Stimulated activated CD8-positive, alpha-beta memory T cell treated with anti-CD3 and anti-CD28 coated beads, Interleukin-4, amount 100 ng/mL, for 1 hour (primary cell): ENCODE data around the gene MYT1.

Experiments
- DNase-seq, 2 donors: peaks; one replicate each; pipeline ENCODE4 v3.0.0-alpha.2; 2020; ENCODE audit warnings: low read depth in 2 of 2, low spot score in 1 of 2

The MYT1 gene

DNA sequence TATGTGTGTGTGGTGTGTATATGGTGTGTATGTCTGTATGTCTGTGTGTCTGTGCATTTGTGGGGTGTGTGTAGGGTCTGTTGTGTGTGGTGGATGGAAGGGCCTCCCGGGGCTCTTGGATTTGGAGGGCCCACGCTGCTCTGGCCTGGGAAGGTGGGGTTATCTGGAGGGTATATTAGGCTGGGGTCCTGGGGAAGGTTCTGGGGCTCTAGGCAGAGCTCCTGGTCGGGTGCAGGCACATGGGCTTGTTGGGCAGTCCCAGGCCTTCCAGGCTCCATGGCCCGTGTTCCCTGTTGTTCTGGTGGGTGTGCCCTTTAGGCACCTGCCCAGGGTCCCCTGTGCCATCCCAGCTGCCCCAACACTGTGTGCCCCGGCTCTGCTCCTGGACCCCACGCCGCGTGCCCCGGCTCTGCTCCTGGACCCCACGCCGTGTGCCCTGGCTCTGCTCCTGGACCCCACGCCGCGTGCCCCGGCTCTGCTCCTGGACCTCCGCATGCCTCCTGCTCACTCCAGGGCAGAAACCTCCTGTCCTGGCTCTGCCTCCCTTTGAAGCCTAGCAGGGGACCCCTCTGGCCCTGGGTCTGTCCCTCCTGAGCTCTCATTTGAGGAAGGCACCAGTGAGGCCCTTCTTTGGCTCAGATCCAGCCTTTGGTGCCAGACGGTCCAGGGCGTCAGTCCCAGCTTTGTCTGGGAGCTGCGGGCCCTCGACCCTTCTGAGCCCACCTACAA lies 10.2 kb upstream of the MYT1 start:
- DNase-seq: no peak

DNA sequence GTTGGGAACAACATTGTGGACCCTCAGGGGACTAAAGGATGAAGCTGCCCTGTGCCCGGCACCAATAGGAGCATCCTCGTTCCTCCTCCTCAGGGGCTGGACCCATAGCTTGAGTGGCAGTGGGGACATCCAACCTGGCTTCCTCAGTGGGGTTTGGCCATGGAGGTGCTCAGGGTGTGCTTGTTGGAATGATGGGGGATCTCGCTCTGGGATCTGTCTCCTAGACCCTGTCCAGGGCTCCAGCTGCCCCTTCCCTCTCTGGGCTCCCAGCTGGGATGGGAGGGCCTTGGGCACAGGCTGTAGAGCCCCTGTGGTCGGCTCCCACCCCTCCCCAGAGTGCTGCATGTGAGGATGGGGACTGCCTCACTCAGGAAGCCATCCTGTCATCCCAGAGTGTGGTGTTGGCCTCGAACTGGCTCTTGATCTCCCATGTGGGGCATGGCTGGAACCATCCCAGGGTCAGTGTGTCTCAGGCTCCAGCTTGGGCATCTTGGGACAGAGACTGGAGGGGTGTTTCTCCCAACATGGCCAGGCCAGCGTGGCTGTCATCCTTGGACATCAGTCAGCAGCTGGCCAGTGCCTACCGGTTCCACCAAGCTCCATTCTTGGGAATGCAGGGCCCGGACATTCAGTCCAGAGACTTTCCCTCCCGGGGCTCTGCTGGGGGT lies 9.5 kb upstream of the MYT1 start:
- DNase-seq: no peak

DNA sequence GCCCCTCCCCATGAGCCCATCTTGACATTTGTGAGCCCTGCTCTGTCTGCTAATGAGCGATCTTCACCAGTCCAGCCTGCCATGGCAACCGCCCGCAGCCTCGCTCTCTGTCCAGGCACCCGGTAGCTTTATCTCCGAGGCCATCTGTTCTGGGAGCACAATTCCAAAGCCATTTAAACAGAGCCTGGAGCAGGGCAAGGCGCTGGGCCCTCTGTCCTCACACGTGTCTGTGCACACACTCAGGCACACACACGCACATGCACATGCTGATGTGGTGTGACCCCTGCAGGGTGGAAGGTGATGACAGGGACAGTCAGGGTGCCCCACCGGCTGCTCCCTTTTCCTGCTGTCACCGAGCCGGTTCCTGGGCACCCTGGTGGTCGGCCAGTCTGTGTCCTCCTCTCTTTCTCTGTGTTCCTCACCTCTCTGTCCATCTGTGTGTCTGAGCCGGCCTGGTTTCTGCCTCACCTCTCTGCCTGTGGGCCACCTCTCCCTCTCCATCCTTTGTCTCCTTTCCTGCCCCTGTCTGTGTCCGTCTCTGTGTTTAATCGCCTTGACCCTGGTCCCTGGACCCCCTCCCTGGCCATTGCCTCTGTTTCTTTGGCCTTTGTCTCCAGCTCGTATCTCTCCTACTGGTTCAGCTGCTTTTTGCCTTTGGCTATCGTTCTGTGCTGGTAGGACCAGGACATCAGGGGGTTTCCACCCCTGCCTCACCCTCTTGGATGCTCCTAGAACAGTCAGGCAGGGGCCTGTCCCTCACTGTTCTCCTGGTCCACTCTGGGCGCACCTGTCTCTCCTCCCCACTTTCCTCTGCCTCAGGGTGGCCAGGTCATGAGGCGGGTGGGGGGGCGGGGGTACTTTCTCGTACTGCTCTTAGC lies 8.8 kb upstream of the MYT1 start:
- DNase-seq: no peak

DNA sequence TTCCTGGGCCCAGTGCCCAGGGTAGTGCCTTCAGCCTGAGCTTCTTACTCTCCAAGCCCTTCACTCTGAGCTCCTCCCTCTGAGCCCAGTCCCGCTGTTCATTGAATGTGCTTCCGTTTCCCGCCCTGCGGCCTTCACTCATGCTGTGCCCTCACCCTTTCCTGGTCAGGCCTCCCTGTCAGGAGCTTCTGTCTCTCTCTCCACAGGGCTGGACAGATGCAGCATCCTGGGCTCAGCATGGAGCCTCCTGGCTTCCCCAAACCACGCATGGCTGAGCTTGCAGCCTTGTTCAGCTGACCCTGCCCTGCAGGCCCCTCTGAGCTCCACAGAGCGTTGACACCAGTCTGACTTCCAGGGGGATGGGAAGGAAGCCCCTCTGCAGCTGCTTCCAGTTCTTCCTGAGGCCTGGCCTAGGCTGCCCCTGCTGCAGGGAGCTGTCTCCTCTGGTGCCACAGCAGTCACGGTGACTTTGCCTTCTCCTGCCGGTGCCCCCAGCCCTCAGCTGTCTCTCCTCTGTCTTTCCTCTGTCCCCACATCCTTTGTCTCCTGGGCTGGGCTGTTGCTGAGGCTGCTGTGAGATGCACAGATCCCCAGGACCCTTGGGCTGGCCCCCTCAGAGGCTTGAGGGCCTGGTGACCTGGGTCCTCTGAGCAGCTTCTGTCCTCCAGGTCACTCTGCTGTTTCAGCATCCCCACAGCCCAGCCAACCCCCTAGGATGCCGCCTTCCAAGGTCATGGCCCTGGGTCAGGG lies 7.9 kb upstream of the MYT1 start:
- DNase-seq: no peak

DNA sequence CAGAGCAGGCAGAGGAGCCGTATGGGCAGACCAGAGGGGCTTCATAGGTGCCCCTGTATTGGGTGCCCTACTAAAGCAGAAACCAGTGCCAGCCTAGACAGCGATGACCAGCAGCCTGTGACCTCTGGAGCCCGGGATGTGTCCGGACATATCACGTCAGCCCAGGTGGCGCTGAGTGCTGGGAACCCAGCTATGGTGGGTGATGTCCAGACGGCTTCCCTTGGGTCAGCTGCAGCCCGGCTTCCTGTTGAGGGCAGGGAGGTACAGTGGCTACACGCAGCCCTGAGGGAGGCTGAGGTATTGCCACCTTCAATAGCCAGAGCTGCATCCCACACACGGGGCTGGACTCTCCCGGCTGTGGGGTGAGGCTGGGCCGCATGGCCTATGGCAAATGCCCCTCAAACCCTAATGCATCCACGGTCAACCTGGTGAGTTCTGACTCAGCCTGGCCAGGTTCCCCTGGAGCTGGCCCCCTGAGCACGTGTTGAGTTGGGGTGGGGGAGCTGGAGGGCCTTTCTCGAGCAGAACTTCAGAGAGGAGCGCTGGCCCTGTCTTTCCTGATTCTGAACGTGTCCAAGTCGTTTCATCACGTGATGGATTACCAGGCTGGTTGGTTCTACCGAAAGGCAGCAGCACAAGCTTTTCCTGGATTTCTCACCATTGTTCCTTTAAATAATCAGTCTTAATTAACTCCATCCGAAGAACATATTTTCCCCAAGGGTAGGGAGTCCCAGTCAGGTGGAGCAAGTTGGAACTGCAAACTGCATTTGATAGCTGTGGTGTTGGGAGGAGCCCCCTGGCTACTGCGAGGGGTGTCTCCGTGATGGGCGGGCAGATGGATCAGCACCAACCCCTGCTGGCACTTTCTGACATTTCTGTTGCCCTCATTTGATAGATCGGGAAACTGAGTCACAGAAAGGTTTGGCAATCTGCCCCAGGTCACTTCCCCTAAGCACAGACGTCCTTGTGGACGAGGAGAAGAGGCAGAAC lies 7.1 kb upstream of the MYT1 start:
- no peak for DNase-seq

DNA sequence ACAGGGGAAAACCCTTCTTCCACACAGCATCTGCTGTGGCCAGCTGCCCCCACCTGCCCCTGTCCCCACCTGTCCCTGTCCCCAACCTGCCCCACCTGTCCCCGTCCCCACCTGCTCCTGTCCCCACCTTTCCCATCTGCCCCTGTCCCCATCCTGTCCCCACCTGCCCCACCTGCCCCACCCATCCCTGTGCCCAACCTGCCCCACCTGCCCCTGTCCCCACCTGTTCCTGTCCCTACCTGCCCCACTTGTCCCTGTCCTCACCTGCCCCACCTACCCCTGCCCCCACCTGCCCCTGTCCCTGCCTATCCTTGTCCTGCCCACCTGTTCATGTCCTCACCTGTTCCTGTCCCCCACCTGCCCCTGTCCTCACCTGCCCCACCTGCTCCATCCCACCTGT lies 6.4 kb upstream of the MYT1 start:
- DNase-seq: no peak

DNA sequence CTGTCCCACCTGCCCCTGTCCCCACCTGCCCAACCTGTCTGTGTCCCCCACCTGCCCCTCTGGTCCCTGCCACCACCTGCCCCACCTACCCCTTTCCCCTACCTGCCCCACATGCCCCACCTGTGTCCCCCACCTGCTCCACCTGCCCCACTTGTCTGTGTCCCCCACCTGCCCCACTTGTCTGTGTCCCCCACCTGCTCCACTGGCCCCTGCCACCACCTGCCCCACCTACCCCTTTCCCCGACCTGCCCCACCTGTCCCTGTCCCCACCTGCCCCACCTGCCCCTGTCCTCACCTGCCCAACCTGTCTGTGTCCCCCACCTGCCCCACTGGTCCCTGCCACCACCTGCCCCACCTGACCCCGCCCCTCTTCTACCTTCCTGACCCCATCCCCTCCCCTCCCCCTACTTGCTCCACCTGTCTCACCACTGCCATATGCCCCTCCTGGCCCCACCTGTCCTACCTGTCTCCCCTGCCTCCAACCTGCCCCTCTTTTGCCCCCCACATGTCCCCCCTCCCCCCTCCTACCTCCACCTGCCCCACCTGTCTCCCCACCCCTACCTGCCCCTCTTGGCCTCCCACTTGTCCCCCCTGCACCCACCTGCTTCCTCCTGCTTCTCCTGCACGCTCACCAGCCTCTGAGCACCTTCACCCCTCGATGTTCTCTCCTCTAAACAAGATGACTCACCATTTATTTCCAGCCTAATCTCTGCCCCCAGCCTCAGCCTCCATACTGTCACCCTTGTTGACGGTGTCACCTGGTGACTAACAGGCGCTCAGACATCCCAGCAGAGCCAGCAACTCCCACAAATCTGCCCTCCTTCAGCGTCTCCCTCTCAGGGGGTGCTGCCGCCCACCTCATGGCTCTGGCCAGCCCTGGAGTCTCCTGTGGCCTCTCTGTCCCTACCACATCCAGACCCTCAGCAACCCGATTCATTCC lies 5.6 kb upstream of the MYT1 start:
- no peak for DNase-seq

DNA sequence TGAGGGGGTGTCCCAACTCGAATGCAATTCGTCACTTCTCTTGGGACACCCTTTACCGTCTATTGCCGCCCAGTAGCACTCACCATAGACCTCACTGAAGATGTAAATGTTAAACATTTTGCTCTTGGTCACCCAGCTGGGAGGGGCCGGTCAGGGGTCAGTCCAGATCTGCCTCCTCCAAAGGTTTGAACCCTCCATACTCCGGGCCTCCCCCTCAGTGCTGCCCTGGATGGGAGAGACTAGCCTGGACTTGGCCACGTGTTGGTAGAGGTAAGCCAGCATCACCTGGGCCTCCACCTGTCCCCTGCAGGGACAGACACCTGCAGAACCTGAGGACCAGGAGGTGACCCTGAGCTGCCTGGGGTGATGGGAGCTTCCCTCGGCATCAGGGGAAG lies 5.0 kb upstream of the MYT1 start:
- no peak for DNase-seq

DNA sequence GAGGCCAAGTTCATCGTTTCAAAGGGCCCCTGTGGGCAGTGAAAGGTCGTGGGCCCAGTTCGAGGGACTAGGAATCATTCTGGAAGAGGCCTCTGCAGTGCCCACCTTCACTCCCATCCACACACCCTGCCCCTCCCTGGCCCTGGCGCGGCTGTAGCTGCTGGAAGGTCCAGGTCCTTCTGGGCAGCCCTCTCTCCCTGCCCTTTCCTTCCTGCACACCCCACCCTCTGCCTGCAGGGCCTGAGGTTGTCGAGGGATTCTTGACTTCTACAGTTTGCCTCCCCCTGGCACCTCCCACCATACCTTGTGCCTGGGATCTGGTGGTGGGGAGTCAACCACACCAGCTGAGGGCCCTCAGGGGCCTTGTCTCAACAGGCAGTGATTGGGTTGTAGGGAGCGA lies 4.5 kb upstream of the MYT1 start:
- DNase-seq: no peak

DNA sequence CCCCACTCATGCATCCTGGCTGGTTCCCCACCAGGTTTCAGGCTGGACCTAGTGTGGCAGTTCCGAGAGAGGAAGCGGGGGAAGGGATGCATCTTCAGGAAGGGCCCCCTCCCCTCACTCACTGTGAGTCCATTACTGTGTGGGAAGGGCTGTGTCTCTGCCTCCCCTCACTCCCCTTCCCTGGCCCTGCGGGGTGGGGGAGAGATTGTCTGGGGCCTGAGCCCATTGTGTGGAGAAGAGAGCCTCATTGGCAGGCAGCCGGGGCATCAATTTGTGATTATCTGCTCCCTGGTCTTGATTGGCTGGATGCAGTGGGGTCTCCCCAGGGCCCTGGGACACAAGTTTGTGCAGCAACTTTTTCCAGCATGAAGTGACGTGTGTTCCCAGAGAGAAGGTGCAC lies 4.1 kb upstream of the MYT1 start:
- no peak for DNase-seq

DNA sequence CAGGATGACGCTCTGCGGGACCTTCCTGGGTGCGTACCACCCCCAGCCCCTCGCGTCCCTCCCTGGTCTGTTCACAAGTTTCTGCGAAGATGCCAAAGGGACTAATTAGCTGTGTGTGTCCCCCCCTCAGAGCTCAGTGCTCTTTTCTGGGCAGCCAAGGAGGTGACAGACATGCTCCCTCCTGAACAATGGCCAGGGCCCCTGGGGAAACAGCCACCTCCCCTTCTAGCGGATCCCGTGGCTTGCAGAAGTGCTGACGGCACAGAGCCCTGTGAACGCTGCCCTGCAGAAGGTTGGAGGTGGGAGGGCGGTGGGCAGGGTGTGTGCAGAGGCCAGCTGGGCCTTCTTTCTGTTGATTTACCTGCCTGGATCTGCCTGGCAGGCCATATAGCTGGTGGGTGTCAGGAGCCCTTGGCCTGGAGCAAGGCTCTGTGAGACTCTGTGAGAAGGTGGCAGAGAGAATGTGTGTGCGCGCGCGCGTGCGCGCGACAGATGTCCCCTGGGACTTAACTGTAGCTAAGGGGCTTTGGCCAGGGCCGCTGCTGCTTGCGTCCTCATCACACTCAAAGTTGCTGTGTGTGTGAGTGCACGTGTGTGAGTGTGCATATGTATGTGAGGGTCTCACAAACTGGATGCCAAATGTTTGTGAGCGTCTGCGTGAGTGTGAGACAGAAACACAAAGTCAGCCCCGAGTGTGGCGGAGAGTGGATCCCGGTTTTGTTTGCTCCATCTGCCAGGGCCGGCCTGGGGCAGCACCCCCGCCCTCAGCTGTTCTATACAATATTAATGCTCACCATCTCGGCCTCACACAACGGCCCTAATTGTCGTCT lies 3.5 kb upstream of the MYT1 start:
- DNase-seq: no peak

DNA sequence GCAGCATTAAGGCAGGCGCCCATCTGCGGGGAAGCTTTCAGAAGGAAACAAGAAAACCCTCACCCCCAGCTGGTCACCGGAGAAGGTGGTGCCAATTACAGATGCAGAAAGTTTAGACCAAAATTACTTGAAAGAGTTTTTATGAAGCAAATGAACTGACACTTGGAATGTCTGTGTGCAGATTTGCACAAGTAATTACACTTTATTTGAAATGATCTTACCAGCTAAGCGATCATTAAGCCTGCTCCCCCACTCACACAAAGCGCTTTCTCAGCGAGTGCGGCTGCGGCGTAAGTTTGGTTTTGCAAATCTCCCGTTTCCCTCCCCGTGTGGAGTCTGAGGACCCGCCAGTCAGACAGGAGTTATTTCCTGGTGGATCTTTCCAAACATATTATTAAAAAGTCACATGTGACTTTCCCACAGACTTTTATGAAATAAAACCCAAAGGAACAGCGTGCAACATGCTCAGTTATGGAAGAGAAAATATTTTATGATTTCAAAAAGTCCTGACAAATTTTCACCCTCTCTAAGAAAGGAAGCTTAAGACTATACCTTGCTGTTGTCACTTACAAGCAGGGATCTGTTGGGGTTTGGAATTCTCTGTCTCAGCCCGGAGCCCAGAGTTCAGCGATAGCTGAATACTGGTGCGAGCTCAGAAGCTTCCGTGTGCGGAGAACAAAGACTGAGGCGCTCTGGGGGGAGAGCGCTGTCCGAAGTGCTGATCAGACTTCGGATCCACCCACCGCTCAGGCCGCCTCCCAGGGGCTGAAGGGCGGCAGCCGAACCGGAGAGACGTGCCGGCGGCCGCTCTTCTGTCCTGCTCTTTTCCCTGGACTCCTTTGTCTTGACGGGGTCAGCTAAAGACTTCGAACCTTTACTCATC lies 2.7 kb upstream of the MYT1 start:
- no peak for DNase-seq

DNA sequence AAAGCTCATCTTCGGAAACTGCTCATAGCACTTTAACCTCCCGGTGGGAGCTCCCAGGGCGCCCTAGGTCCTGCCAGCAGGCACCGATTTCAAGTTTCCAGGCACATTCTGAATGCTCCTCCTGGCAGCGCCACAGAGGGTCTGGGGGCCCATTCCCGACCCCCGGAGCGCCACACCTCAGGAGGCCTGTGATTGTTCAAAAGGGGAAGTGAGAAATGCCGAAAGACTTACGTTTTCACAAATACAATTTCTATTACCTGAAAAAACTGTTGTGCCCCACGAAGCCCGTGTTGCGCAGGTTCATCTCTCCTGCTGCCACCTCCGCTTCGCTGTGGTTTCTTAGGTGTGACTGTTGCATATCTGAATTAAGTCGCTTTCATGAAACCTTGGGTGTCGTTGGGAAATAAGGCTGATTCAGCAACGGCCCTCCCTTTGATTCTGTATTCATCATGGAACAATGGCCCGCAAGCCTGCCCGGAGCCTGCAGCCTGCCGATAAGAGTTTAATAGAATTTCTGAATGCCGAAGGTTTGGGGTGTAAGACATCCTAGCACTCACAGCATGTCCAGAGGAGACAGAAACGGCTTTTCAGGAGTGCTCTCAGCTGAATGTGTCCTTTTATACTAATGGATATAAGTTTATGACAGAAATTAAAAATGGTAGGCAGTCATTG lies 1.9 kb upstream of the MYT1 start:
- no peak for DNase-seq

DNA sequence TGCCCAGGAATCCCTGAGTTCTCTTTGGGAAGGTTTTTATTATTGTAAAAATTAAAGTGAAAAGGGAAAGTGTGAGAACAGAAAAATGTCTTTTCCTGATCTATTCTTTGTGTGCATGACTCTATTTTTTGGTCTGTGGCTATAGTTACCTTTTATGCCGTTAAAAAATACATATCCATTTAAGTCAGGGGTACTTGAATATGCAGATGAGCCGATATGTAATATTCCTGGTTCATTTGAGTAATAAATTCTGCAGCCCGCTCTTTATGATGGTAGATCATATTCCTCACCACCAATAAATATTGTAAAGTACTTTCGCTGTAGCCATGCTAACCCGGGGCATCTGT lies 503 bp upstream of the MYT1 start:
- DNase-seq: no peak

DNA sequence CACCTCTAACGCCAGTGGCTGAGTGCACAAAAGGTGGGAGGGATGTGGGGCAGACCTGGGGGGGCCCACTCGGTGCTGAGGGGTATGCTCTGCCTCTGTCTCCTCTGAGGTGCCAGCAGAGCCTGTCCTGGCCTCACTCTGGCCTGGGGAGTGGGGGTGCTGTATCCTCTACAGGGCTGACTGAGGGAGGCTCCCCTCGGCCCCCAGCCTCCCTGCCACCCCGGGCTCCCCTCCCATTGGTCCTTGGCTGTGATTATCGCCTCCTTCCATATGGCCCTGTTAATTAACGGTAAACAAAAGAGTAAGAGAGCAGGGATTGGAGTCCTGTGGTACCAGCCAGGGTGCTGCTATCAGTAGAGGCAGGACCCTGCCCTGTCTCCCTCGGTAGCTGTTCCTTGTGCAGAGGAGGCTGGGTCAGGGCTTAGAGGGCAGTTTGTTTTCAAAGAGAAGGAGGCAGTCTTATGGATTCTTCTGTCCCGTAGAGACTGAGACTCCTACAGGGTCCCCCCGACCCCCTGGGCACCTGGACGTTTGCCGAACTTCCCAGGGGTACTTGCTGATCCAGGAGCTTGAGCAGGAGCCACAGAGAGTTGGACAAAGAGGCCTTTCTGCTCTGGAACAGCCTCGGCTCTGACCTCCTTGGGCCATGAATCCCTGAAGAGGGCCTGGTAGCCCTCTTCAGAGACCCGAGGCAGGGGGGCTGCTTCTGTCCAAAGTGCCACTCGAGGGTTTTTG lies 1.8 kb downstream of the MYT1 start:
- DNase-seq: no peak
